ENCODE measurements around the gene SH3D19.

SH3D19 gene

GRCh38 chr4:151157543-151157942 lies 167.9 kb downstream of the SH3D19 start:
- no peak for DNase-seq (ENCODE audit: low spot score)
- TF ChIP-seq, protein P1, sequence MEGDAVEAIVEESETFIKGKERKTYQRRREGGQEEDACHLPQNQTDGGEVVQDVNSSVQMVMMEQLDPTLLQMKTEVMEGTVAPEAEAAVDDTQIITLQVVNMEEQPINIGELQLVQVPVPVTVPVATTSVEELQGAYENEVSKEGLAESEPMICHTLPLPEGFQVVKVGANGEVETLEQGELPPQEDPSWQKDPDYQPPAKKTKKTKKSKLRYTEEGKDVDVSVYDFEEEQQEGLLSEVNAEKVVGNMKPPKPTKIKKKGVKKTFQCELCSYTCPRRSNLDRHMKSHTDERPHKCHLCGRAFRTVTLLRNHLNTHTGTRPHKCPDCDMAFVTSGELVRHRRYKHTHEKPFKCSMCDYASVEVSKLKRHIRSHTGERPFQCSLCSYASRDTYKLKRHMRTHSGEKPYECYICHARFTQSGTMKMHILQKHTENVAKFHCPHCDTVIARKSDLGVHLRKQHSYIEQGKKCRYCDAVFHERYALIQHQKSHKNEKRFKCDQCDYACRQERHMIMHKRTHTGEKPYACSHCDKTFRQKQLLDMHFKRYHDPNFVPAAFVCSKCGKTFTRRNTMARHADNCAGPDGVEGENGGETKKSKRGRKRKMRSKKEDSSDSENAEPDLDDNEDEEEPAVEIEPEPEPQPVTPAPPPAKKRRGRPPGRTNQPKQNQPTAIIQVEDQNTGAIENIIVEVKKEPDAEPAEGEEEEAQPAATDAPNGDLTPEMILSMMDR (IDR thresholded peaks at IDR 0.05; ENCODE audit: extremely low read depth, insufficient read depth, missing control alignments) = no peak
- in situ Hi-C loops (cut with MboI; ENCODE audit: low pct_unique_long_range_greater_than_20kb, low sequenced_read_pairs, unreplicated experiment) = no loop called here

GRCh38 chr4:151153585-151153984 lies 171.8 kb downstream of the SH3D19 start:
- in situ Hi-C loops (cut with MboI; ENCODE audit: low pct_unique_long_range_greater_than_20kb, low sequenced_read_pairs, unreplicated experiment) = no loop called here
- DNase-seq (ENCODE audit: low spot score) = no peak
- TF ChIP-seq, protein P1 (IDR thresholded peaks at IDR 0.05; ENCODE audit: extremely low read depth, insufficient read depth, missing control alignments) = no peak

DNA sequence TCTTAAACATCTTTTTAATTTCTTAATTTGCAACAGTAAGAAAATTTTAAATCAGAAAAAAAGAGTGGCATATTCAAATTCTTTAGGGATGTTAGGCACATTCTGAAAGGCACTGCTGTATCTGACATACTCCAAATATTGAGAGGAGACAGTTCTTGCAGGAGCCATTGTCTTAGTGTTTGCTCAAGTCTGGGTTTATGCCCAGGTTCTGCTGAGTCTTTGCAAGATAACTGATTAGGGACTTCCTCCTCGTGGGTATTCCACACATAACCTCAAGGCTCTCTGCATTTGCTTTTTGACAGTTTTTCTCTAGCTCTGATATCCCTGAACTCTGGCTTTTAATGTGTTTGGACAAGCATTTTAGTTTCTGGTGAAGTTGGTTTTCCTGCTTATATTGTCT lies 173.4 kb downstream of the SH3D19 start:
- in situ Hi-C loops (cut with MboI; ENCODE audit: low pct_unique_long_range_greater_than_20kb, low sequenced_read_pairs, unreplicated experiment) = no loop called here
- TF ChIP-seq, protein P1 (IDR thresholded peaks at IDR 0.05; ENCODE audit: extremely low read depth, insufficient read depth, missing control alignments) = no peak
- DNase-seq (ENCODE audit: low spot score) = no peak

GRCh38 chr4:151150821-151151580 lies 174.4 kb downstream of the SH3D19 start:
- no peak for DNase-seq (ENCODE audit: low spot score)
- in situ Hi-C loops (cut with MboI; ENCODE audit: low pct_unique_long_range_greater_than_20kb, low sequenced_read_pairs, unreplicated experiment) = no loop called here
- TF ChIP-seq, protein P1 (IDR thresholded peaks at IDR 0.05; ENCODE audit: extremely low read depth, insufficient read depth, missing control alignments) = no peak

- no peak for DNase-seq (ENCODE audit: low spot score)
- TF ChIP-seq, protein P1 (IDR thresholded peaks at IDR 0.05; ENCODE audit: extremely low read depth, insufficient read depth, missing control alignments) = no peak
- in situ Hi-C loops (cut with MboI; ENCODE audit: low pct_unique_long_range_greater_than_20kb, low sequenced_read_pairs, unreplicated experiment) = no loop called here
Observed at GRCh38 chr4:151148261-151148660, 177.1 kb downstream of the SH3D19 start.

GRCh38 chr4:151147000-151147399 lies 178.4 kb downstream of the SH3D19 start:
- TF ChIP-seq, protein P1 (IDR thresholded peaks at IDR 0.05; ENCODE audit: extremely low read depth, insufficient read depth, missing control alignments) = no peak
- no peak for DNase-seq (ENCODE audit: low spot score)
- in situ Hi-C loops (cut with MboI; ENCODE audit: low pct_unique_long_range_greater_than_20kb, low sequenced_read_pairs, unreplicated experiment) = no loop called here
